CMK (cell line): ENCODE results near the gene FOXL3.
"Not testable (repeated sequence)": the region's sequence is repeated elsewhere in the genome, so short reads cannot be mapped to it uniquely, and the experiment has no call there.

Source experiments
- DNase-seq: peaks from one replicate; pipeline ENCODE4 v3.0.0-alpha.2; 2010; ENCODE audit warnings: low read depth

FOXL3 gene

GRCh38 chr7:323410-323809, 33.4 kb downstream of the FOXL3 start:
- no peak for DNase-seq

DNA sequence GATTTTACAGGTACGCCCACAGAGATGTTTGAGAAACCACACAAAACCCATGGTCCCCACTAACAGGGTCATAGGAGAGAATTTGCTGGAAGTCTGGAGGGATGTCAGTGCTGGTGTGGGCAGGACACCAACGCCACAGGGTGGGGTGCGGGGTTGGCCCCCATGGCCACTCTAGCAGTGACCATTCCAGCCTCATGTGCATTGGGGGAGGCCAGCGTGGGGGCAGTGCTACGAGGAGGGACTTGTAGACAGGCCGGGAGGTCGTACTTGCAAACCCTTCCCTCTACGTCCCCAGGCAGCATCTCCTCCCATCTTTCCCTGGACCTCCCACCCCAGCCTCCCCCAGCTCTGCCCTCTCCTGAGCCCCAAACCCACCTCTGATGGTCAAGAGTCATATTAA, 34.0 kb downstream of the FOXL3 start:
- no peak for DNase-seq

DNA sequence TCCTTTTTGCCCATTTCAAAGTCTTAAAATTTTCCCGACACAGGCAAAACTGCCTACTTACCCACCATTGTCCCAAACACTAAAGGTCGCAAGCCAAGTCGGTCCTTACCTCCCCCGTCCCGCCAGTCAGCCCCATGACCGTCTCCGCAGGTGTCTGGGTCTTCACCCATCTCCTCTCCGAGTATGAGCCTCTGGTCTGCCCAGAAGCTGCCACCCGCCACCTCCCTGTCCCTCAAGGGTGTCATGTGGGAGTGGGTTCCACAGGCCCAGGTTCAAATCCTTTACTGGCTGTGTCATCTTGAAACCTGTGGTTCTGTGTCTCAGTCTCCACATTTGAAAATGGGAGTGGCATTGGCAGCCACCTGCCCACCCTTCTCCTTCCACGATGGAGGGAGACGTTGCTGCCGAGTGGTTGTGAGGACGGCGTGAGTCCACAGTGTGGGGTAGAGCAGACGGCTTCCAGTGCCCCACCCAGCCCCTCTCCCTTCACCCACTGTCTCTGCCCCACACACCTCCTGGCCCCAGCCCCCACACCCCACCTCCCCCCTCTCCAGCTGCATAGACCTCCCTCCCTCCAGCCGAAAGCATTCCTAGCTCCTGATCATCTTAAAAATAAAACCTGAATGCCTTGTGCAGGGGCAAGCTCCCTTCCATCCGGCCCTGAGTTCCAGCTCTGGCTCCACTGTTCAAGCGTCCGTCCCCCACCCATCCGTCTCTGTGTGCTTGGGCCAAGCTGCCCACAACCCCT, 35.3 kb downstream of the FOXL3 start:
- no peak for DNase-seq

GRCh38 chr7:325811-326210, 35.8 kb downstream of the FOXL3 start:
- no peak for DNase-seq

- DNase-seq, result no peak
Measured at GRCh38 chr7:326273-326672, 36.3 kb downstream of the FOXL3 start.

DNA sequence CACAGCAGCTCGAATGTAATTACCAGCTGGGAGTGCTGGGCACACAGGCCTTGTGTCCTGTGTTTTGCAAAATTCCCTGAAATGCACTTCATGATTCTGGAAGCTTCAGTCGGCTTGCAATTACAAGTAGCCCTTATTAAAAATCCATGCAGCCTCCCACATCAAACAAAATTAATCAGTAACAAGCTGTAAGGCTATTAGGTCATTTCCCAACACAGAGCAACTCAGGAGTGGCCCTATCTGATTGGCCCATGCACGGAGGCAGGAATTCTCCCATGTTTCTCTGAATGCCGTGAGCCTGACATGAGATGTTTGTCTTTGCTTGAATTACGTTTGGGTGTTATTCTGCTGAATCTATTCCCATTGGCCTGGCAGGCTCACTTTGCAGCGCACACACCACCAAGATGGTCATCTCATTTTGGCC, 36.9 kb downstream of the FOXL3 start:
- DNase-seq, result no peak

DNA sequence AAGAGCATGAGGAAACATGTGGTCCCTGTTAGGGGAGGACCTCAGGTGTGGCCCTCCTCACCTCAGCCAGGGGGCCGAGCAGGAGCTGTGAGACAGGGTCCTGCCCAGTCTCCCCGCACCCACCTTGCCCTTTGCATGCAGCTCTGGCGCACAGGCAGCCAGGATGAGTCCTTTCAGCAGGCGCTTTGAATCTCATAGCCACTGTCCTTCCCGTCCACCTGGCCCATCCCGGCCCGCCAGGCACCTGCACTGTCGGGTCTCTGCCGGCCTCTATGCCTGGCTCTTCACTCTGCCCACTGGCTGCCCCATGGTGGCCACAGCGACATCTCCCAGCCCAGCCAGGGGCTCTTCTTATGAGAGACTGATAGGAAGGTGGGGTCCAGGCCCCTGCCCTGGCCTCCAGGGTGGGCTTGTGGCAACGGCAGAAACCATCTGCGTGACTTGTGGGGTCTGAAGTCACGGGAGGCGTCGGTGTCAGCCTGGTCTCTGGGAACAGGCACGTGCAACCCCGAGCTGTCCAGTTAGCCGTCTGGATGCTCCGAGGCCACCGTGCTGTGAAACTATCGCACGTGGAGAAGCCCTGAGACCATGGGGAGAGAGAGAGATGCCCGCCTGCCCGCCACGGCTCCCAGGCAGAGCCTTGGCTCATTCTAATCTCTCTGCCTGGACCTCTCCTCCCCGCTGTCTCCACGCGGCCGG, 37.4 kb downstream of the FOXL3 start:
- no peak for DNase-seq

GRCh38 chr7:327991-328702, 38.2 kb downstream of the FOXL3 start:
- DNase-seq, result no peak

DNA sequence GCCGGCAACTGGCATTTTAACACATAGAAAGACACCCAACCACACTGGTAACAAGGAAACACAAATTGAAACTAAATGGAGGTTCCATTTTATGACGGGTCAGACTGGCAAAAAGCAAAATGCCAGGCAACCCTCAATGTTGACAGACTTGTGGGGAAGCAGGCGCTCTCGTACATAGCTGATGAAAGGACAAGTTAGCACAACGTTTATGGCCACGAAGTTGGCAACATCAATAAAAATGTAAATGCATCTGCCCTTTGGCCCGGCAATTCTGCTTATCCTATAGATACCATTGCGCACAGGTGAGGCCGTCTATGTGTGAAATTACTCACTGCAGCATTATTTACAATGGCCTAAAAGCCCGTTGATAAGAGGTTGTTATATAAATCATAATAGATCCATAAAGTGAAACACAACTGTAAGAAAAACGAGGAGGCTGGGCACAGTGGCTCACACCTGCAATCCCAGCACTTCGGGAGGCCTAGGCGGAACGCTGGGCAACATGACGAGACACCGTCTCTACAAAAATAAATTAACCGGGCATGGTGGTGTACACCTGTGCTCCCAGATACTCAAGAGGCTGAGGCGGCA, 39.8 kb downstream of the FOXL3 start:
- DNase-seq, result no peak

DNA sequence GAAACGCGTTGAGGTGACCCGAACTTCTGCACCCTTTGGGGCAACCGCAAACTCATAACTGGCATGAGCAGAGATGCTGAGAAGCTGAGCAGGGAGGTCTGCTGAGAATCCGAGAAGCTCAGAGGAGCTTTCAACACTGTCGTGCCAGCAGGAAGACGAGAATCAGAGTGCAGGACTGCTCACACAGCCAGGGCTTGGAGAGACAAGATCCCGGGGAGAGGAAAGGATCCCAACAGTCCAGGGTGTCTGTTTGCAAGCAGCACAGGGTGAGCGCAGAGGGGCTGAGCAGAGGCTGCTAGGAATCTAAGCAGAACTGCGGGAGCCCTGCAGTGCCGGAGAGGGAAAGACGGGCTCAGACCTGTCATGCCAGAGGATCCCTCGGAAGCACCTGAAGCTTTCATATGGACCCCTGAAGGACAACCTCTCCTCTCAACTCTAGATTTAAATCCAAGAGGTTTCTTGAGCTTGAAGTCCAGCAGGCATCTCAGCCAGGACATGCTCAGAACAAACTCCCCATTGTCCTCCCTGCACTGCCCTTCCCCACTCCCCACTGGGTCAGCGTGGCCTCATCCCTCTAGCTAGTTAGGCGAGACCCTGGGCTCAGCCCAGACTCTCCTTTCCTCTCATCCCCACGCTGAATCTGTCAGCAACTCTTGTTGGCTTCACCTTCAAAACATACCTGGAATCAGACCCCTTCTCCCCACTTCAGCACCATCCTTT, 40.7 kb downstream of the FOXL3 start:
- no peak for DNase-seq

DNA sequence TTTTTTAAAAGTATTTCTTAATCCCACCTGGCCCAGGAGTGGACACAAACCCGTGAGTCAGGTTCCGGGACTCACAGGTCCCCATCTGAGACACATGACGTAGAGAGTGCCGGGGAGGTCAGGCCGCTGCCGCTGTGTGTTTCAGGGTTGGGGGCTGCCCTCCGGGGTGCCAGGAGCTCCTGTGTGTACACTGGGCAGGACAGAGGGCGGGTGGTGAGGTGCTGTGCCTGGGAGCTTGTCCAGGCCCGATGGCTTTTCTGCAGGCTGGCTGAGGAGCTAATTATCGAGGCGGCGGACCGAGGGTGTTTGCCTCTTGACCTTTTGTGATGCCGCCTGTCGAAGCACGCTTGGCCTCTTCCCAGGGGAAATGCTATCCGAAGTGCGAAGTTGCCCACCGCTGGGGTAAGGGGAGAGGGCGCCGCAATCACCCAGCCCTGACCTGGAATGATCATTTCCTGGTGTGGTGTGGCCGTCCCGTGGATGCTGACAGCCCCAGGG, 42.1 kb downstream of the FOXL3 start:
- DNase-seq, result no peak

DNA sequence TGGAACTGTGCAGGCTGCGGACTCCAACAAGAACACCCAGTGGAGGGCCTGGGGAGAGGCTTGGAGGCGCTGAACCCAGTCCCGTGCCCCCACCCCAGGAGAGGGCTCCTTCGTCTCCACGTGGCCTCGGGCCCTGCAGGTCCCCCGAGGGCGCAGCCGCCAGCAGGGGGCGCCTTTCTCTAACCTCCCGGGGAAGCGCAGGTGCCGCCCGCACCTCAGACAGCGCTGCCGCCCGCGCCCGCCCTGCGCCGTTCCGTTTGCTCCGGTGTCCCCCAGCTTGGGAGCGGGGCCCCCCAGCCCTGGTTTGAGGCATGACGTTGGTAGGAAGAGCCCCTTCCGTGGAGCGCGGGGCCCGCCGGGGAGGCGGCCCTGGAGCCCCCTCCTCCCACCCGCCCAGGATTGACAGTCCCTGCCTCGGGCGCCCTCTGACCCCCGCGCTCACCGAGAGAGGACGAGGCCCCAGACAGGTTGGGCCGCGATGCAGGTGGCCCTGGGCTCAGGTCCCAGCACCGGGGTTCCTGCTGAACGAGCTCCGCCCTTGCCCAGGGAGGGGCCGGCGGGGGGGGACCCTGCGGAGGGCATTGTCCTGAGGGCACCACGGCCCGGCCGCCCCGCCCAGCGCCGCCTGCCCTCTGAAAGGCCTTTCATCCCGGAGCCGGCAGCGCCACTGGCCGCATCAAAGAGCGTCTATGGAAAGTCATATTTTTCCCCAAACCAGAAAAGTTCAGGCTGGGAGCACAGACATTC, 42.8 kb downstream of the FOXL3 start:
- DNase-seq, result no peak

DNA sequence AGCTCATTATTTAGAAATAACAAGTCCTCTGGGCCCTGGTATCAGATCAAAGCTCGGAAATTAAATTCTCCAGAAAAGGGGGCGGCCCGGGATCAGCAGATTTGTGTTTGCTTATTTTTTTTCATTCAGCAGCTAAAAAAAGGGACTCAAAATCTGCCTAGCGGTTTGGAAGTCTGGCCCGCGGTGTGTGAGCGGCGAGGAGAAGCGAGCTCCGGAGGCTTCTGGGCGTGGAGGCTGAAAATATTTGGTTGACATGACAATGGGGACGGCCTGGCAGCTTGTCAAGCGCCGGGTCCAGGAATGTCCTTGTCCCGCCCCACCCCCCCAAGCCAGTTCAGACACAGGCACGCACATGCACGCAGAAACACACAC, 43.4 kb downstream of the FOXL3 start:
- no peak for DNase-seq

GRCh38 chr7:334618-335357, 44.8 kb downstream of the FOXL3 start:
- no peak for DNase-seq

- DNase-seq, result no peak
Measured at GRCh38 chr7:335358-336148, 45.6 kb downstream of the FOXL3 start.

GRCh38 chr7:336149-336533, 46.2 kb downstream of the FOXL3 start:
- DNase-seq, result not testable (repeated sequence)

GRCh38 chr7:336810-337566, 47.0 kb downstream of the FOXL3 start:
- DNase-seq, result no peak

DNA sequence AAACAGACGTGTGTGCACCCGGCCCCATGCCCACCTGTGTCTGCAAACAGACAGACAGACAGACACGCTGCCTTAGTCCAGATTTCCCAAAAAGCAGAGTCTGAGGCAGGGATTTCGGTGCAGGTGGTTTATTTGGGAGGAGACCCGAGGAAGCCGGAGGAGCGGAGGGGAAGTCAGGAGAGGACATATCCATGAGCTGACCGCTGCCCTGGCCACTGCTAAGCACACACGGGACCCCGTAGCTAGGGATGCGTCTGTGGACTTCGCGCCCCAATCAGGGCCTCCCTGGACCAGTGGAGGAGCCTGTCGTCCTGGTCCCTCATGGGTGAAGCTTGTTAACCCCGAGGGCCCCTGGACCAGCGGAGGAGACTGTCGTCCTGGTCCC, 47.6 kb downstream of the FOXL3 start:
- no peak for DNase-seq
